Stimulated activated CD8-positive, alpha-beta memory T cell treated with anti-CD3 and anti-CD28 coated beads, Interleukin-12 subunit alpha, Interleukin-12 subunit beta, amount 100 ng/mL, for 24 hours (primary cell): ENCODE data around the gene FAM83E.
A peak's percentile ranks its signal among the peaks of the same experiment; 100 is the strongest.
"Not testable (repeated sequence)": the region's sequence is repeated elsewhere in the genome, so short reads cannot be mapped to it uniquely, and the experiment has no call there.

Experiments used
- DNase-seq: peaks from one replicate; pipeline ENCODE4 v3.0.0-alpha.2; 2020; ENCODE audit errors: extremely low read depth

The FAM83E gene

DNA sequence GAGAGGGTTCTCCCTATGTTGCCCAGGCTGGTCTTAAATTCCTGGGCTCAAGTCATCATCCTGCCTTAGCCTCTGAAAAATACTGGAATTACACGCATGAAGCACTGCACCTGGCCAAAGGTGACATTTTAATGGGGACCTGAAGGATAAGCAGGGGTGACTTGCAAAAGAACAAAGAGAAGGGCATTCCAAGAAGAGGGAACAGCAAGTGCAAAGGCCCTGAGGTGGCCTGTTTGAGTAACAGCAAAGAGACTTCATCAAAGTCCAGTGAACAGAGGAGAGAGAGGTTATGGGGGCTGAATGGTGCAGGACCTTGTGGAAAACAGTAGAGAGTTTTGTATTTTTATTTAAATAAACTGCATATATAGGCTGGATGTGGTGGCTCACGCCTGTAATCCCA is 27.0 kb upstream of the FAM83E start:
- no peak for DNase-seq

GRCh38 chr19:48639483-48640375 is 24.9 kb upstream of the FAM83E start:
- DNase-seq, result no peak

DNA sequence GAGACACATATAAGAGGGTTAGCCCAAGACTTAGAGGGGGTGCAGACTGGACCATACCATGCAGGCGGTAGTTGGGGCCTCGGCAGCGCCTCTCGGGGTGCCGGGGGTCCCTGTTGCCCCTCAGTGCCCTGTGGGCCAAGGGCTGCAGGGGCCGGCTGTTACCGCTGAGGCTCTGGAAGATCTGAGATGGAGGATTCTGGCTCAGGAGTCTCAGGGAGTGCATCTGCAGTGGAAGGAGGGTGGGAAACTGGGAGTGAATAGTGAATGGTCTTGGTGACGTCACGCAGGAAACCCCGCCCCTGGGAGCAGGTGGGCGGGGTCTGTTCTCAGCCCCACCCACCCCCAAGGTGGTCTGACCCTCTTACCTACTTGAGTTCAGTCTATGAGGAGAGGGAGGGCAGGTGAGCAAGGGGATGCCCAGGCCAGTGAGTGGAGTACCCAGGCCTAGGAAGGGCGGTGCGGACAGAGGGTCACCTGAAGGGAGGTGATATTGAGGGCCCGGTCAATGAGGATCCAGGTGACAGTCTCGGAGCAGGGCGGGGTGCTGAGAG is 24.0 kb upstream of the FAM83E start:
- DNase-seq, result no peak

DNA sequence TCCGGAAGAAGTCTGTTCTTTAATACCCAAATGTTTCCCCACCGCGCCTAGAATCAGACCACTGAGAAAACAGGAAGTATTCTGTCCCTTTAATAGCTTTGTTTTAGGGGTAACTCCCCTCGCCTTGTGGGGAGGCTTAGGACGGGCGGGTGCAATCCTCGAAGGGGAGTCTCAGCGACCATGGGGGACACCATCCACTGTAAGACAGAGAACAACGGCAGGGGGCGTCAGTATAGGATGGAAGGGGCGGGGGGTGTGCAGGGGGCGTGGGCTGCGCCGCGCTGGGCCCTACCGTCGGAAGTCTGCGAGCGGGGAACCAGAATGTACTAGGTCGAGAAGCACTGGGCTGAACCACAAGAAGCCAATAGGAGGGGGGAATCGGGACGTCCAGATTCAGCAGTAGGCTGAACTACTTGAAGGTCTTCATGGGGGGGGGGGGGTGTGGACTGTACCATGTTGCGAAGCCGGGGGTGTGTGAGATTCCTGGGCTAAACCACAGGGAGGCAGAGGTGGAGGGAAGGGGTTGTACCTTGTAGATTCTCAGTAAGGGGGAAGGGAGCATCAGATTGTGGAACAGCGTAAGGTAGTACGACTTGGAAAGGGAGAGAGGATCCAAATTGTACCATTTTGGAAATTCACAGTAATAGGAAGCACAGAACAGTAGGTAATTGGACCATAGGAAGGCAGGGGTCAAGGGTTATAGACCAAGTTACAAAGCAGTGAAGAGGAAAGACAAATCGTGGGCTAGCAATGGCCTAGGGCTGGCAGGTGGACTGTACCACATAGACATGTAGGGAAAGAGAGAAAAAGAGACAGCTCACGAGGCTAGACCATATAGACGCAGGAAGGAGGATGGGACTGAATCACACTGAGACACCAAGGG is 23.3 kb upstream of the FAM83E start:
- peak; percentile 60 for DNase-seq

DNA sequence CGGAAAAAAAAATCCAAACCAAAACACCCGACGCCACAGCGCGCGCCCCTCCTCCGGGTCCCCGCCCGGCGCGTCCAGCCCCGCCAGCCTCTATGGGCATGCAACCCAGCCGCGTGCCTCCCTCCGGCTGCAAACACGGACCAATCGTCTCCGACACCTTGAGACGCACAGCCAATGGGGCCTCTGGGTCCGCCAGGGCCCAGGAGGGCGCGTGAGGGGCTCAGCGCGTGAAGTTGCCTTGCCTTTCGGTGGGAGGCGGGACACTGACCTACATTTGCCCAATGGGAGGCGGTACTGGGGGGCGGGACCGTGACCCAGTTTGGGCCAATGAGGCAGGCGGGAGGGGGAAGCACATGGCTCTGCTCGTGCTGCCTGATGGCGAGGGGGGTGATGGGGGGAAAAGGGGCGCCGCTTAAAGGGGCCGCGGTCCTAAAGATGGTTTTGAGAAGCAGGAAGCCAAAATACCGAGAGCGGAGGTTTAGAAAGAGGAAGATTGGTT is 22.6 kb upstream of the FAM83E start:
- DNase-seq, result peak; percentile 99

GRCh38 chr19:48636859-48637448 is 22.1 kb upstream of the FAM83E start, which contains the start of gene DBP:
Gene DBP (minus strand): TSS chr19:48637379. CDS start chr19:48636994, 385 bp downstream.
- no peak for DNase-seq

DNA sequence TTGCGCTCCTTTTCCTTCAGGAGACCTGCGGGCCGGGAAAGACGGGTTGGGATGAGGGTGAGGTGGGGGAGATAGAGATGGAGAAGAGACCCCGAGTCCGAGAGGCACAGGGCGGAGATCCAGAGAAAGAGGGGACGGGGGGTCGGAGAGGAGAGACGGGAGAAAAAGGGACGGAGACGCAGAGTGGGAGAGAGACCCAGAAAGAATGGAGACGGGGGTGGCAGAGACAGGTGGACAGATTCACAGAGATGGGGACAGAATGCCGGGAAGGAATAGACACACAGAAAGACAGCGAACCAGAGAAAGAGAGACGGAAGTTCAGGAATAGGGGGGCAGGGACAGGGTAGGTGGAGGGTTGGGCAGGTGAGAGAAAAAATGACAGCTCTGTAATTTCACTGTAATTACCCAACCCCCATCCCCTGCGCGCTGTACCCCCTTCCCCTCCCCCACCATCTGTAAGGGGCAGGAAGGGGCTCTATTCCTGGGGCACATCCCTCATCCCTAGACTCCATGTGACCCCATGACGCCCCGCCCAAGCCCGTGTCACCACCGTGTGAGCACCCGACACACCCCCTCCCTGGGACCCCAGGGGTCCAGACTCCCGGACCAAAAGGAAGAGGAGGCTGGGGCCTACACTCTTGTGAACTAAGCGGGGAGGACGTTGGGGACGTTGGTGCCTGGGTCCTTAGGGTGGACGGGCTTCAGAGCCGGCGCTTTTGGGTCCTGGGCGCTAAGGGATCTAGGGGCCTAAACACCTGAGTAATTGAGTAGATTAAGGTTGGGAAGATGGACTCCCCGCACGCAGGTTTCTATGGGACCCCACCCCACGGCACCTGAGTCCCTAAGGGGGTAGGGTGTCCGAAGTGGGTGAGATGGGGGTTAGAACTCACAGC is 21.3 kb upstream of the FAM83E start:
- DNase-seq, result no peak

DNA sequence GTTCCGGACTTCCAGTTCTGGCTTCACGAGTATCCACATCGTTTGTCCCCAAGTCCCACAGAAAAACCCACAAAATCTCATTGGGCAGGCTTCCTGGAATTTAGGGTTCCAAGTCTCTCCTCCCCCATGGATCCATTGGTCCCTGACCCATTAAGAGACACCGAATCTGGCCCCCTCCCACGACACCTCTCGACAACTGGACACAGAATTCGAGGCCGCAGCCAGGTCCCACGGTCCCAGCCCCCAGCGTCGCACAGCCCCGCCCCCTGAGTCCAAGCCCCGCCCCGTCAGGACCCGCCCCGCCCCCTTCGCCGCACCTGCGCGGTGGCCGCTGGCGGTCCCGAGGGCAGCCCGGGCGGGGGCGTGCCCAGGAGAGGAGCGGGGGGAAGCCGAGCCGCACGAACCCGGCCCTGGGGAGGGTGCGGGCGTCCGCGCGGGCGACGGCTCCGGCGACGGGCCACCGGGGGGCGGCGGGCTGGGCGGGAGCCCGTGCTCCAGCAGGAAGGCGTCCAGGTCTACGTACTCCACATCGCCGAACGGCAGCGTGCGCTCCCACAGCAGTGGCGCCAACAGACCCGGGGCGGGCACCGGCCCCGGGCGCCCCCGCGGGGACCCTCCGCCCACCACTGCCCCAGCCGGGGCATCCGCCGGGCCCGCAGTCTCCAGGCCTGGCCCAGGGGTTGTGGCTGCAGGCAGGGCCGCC is 20.5 kb upstream of the FAM83E start:
- DNase-seq, result peak; percentile 48

GRCh38 chr19:48634424-48635262 is 19.8 kb upstream of the FAM83E start:
- DNase-seq, result peak; percentile 86

DNA sequence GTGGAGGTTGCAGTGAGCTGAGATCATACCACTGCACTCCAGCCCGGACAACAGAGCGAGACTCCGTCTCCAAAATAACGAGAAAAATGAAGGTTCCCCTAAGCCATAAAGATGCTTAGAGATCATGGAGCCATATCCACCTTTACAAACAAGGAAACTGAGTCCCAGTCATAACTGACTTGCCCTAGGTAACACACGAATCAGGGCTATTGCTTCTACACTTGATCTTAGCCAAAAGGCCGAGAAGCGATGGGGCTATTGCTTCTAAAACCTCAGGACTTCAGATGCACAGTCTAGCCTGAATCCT is 19.1 kb upstream of the FAM83E start:
- no peak for DNase-seq

DNA sequence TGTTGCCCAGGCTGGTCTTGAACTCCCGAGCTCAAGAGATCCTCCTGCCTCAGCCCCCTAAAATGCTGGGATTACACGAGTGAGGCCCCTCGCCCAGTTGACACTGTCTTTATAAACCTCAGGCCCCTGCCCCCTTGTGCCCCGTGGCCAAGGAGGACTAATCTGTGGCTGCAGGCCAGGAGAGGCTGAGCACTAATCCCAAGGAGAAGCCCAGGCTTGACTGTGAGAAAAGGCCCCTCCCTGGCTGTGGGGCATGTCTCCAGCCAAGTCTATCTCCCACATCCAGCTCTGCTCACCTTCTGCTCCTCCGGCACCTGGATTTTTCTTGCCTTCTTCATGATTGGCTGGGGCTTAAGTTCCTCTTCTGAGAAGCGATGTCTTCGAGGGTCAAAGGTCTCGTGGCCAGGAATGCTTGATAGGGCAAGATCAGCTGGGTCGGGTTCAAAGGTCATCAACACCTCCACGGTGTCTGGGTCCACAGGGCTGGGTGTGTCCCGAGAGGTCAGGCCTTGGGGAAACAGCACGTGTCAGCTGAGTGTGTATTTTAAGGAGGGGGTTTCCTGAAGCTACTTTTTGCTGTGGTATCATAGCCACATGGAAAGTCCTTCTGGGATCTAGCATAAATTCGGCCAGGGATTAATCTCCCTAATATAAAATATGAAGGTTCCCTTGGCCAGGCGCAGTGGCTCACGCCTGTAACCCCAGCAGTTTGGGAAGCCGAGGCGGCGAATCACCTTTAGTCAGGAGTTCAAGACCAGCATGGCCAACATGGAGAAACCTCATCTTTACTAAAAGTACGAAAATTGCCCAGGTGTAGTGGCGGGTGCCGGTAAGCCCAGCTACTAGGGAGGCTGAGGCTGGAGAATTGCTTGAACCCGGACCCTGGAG is 18.5 kb upstream of the FAM83E start:
- DNase-seq, result no peak

DNA sequence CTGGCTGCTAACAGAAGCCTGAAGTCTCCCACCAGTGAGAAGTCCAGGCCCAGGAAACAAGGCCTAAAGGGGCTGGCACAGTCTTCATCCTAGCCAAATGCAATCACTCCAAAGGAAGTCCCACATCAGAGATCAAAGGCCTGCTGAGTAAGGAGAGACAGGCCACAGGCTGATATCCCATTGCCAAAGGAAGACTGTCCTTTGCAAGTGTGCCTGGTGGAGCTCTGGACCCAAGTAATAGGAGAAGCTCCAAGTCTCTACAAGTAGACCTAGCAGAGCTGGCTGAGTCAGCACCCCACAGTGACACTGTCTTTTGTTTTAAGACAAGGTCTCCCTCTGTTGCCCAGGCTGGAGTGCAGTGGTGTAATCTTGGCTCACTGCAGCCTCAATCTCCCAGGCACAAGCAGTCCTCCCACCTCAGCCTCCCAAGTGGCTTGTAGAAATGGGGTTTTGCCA is 17.8 kb upstream of the FAM83E start:
- DNase-seq, result no peak

DNA sequence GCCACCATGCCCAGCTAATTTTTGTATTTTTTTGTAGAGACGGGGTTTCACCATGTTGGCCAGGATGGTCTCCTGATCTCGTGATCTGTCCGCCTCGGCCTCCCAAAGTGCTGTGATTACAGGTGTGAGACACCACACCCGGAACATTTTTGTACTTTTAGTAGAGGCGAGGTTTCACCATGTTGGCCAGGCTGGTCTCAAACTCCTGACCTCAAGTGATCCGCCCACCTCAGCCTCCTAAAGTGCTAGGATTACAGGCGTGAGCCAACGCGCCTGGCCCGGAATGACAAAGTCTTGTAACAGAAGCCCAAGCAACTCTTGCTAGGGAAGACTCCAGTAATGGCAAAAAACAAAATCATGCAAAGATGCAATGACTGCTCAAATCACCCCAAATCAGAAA is 17.4 kb upstream of the FAM83E start:
- DNase-seq, result not testable (repeated sequence)

GRCh38 chr19:48631225-48631624 is 16.3 kb upstream of the FAM83E start:
- no peak for DNase-seq

DNA sequence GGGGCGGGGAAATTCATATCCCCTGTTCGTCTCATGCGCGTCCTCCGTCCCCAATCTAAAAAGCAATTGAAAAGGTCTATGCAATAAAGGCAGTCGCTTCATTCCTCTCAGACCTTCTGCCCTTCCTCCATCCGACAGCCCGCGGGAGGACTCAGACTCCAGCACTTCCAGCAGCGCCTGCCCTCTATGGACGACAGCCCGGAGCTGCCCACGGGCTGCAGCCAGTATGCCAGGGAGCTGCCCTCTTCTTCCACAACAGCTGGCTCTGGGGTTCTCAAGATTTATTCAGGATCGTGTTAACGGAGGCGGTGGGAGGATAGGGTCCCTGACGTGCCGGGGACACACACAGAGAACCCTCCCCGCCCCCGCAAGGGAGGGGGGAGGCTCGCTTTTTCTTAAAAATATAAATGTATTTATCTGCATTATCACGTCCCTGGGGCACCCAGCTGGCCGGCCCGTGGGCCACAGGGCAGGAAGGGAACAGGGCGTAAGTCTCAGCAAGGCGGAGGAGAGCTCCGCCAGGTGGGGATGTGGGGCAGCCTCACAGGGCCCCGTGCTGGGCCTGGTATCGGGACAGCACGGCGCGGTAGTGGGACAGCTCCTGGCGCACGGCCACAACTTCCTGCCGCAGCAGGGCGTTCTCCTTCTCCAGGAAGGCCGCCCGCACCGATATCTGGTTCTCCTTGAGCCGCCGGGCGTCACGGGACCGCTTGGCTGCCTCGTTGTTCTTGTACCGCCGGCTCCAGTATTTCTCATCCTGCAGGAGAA is 15.6 kb upstream of the FAM83E start:
- no peak for DNase-seq

DNA sequence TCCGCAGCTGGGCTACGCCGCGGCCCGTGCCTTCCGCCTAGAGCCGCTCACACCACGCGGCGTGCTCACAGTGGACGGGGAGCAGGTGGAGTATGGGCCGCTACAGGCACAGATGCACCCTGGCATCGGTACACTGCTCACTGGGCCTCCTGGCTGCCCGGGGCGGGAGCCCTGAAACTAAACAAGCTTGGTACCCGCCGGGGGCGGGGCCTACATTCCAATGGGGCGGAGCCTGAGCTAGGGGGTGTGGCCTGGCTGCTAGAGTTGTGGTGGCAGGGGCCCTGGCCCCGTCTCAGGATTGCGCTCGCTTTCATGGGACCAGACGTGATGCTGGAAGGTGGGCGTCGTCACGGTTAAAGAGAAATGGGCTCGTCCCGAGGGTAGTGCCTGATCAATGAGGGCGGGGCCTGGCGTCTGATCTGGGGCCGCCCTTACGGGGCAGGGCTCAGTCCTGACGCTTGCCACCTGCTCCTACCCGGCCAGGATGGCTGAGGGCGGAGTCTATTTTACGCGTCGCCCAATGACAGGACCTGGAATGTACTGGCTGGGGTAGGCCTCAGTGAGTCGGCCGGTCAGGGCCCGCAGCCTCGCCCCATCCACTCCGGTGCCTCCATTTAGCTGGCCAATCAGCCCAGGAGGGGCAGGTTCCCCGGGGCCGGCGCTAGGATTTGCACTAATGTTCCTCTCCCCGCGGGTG is 14.9 kb upstream of the FAM83E start:
- no peak for DNase-seq

DNA sequence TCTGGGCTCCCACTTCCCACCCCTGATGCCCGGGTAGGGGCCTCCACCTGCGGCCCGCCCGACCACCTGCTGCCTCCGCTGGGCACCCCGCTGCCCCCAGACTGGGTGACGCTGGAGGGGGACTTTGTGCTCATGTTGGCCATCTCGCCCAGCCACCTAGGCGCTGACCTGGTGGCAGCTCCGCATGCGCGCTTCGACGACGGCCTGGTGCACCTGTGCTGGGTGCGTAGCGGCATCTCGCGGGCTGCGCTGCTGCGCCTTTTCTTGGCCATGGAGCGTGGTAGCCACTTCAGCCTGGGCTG is 14.4 kb upstream of the FAM83E start:
- no peak for DNase-seq
